ENCODE measurements around the gene SHKBP1.
"Not testable (repeated sequence)": the region's sequence is repeated elsewhere in the genome, so short reads cannot be mapped to it uniquely, and the experiment has no call there.

The SHKBP1 gene

GRCh38 chr19:40617961-40618360 is 41.3 kb downstream of the SHKBP1 start:
- no peak for DNase-seq (ENCODE audit: low spot score)

DNA sequence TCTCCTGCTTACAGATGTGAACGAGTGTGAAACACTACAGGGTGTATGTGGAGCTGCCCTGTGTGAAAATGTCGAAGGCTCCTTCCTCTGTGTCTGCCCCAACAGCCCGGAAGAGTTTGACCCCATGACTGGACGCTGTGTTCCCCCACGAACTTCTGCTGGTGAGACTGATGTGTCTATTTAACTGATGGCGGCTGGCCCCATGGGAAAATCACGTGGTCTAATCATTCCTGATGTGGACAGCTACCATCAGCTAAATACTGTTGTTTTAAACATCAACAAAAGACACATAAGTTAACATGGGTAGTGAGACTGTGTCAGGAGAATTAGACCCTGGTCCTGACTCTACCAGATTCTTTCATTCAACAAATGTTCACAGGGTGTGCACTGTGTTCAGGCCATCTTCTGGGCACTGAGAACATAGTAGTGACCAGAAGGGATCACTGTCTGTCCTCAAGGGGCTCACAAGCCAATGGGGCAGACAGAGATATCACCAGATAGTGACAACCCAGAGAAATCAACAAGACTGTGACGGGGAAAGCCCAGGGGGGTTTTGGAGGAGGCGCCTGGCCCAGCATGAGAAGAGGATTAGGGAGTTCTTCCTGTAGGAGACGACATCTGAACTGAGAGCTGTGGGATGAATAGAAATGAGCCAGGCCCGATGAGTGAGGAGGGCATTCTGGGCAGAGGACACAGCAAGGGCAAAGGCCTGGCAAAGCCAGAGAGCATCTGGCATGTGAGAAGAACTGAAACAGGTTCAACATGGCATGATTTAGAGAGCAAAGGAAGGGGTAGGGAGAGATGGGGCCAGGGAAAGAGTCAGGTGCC is 42.9 kb downstream of the SHKBP1 start:
- DNase-seq (ENCODE audit: low spot score), result no peak

DNA sequence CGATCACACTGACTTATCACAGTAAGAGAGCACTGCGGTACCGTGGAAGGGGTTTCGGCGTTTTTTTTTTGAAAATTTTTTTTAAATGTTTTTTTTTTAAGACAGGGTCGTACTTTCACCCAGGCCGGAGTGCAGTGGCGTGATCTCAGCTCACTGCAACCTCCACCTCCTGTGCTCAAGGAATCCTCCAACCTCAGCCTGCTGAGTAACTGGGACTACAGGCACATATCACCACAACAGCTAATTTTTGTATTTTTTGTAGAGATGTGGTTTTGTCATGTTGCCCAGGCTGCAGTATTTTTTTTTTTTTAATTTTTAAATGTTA is 43.5 kb downstream of the SHKBP1 start:
- DNase-seq (ENCODE audit: low spot score), result no peak

- no peak for DNase-seq (ENCODE audit: low spot score)
These were observed 44.6 kb downstream of the SHKBP1 start for GRCh38 chr19:40621283-40621682.

DNA sequence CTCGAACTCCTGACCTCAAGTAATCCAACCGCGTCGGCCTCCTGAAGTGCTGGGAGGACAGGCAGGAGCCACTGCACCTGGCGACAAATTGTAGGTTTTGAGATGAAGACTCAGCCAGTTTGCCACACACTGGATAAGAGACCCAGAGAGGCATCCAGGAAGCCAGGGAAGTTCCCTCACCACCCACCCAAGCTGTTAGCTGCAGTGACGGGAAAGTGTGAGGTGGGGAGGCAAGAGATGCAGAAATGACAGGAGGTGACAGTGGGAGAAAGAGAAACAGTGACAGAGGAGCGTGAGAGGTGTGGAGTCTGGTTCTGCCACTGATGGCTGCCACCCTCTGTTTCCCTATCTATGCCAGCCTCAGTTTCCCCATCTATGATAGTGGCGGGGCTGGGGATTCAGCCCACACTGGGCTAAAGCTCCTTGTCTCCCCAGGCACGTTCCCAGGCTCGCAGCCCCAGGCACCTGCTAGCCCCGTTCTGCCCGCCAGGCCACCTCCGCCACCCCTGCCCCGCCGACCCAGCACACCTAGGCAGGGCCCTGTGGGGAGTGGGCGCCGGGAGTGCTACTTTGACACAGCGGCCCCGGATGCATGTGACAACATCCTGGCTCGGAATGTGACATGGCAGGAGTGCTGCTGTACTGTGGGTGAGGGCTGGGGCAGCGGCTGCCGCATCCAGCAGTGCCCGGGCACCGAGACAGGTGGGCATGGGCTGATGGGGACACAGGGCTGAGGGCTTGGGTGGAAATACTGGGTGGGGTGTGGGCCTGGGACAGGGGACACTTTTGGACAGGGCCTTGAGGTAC is 45.5 kb downstream of the SHKBP1 start:
- no peak for DNase-seq (ENCODE audit: low spot score)

DNA sequence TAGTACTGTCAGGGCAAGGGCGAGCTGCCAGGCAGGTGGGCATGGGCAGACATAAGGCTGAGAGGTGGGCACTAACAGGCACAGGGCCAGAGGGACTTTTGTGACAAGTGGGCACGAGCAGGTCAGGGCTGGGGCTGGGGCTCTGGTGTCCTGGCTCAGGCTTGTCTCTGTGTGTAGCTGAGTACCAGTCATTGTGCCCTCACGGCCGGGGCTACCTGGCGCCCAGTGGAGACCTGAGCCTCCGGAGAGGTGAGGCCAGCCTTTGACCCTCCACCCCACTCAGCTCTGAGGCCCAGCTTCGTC is 46.1 kb downstream of the SHKBP1 start:
- DNase-seq (ENCODE audit: low spot score), result no peak

GRCh38 chr19:40623403-40624251 is 47.0 kb downstream of the SHKBP1 start:
- peak; percentile 33 for DNase-seq (ENCODE audit: low spot score)

GRCh38 chr19:40624369-40625153 is 47.9 kb downstream of the SHKBP1 start:
- not testable (repeated sequence) for DNase-seq (ENCODE audit: low spot score)

DNA sequence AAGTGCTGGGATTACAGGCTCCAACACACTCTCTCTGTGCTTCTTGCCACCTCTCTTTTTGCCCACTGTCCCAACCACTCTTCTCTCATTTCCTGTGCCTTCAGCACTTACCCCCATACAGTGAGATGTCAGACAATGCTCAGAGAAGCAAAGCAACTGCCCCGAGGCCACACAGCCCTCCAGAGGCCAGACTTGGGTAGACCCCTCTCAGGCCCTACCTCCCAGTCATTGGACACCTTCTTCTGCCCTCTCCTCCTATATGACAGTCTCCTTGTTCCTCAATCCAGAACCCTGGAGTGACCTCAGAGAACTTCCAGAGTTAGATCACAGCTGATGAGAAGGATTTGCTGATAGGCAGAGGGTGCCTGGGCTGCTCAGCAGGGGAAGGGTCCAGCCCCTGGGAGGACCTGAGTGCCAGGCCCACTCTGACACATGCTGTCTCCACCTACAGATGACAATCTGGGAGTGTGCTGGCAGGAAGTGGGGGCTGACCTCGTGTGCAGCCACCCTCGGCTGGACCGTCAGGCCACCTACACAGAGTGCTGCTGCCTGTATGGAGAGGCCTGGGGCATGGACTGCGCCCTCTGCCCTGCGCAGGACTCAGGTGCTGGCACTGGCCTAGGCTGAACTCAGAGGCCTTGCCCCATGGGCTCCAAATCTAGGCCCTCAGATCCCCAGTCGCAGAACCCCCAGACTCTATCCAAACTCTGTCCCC is 48.9 kb downstream of the SHKBP1 start:
- DNase-seq (ENCODE audit: low spot score), result peak; percentile 22

DNA sequence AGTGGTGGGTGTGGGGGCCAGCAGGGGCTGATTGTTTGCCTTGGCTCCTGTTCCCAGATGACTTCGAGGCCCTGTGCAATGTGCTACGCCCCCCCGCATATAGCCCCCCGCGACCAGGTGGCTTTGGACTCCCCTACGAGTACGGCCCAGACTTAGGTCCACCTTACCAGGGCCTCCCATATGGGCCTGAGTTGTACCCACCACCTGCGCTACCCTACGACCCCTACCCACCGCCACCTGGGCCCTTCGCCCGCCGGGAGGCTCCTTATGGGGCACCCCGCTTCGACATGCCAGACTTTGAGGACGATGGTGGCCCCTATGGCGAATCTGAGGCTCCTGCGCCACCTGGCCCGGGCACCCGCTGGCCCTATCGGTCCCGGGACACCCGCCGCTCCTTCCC is 50.2 kb downstream of the SHKBP1 start:
- DNase-seq (ENCODE audit: low spot score), result no peak

- DNase-seq (ENCODE audit: low spot score), result no peak
These were observed 51.0 kb downstream of the SHKBP1 start for GRCh38 chr19:40627486-40628279.

DNA sequence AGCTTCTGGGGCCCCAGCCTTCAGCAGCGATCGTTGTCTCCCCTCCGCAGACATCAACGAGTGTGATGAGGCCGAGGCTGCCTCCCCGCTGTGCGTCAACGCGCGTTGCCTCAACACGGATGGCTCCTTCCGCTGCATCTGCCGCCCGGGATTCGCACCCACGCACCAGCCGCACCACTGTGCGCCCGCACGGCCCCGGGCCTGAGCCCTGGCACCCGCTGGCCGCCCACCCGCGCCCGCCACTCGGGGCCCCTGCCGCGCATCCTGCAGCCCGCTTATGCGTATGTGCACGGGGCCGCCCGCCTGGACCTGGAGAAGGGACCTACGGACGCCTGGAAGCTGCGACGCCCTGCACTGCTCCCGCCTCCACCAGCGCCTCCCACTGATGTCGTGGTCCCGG is 52.7 kb downstream of the SHKBP1 start:
- no peak for DNase-seq (ENCODE audit: low spot score)

DNA sequence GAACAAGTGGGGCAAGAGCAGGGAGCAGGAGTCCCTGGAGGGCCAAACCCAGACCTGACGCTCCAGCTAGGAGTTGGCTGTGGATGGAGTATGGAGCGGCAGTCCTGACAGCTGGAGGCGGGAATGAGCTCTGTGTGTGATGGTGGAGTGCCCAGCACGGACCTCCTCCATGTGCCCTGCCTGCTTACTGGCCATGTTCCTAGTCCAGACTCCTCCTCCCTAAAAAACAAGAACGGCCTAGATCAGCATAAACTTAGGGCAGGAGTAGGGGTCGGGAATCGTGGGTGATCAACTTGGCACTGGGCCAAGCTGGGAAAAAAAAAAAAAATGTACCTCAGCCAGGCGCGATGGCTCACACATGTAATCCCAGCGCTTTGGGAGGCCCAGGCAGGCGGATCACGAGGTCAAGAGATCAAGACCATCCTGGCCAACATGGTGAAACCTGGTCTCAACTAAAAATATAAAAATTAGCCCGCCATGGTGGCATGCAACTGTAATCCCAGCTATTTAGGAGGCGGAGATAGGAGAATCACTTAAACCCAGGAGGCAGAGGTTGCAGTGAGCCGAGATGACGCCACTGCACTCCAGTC is 54.0 kb downstream of the SHKBP1 start:
- DNase-seq (ENCODE audit: low spot score), result no peak

GRCh38 chr19:40632311-40633036 is 55.8 kb downstream of the SHKBP1 start:
- DNase-seq (ENCODE audit: low spot score), result no peak

- DNase-seq (ENCODE audit: low spot score), result peak; percentile 55
These were observed 56.5 kb downstream of the SHKBP1 start for GRCh38 chr19:40633207-40633606.

- DNase-seq (ENCODE audit: low spot score), result no peak
These were observed 61.7 kb downstream of the SHKBP1 start for GRCh38 chr19:40638327-40638726.

DNA sequence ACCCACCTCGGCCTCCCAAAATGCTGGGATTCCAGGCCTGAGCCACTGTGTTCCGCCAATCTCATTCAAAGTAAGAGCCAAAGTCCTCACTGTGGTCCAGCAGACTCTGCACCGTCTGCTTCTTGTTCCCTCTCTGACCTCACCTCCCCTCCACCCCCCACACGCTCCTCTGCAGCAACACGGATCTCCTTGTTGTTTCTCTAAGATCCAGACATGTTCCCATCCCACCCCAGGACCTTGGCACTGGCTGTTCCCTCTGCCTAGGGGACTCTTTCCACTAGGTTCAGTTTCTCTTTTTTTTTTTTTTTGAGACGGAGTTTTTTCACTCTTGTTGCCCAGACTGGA is 62.9 kb downstream of the SHKBP1 start:
- no peak for DNase-seq (ENCODE audit: low spot score)

- DNase-seq (ENCODE audit: low spot score), result peak; percentile 49
These were observed 64.1 kb downstream of the SHKBP1 start for GRCh38 chr19:40640744-40641143.
